ENCODE results near the gene SYT12.
A peak's percentile ranks its signal among the peaks of the same experiment; 100 is the strongest.
"Not testable (repeated sequence)": the region's sequence is repeated elsewhere in the genome, so short reads cannot be mapped to it uniquely, and the experiment has no call there.

SYT12 gene

DNA sequence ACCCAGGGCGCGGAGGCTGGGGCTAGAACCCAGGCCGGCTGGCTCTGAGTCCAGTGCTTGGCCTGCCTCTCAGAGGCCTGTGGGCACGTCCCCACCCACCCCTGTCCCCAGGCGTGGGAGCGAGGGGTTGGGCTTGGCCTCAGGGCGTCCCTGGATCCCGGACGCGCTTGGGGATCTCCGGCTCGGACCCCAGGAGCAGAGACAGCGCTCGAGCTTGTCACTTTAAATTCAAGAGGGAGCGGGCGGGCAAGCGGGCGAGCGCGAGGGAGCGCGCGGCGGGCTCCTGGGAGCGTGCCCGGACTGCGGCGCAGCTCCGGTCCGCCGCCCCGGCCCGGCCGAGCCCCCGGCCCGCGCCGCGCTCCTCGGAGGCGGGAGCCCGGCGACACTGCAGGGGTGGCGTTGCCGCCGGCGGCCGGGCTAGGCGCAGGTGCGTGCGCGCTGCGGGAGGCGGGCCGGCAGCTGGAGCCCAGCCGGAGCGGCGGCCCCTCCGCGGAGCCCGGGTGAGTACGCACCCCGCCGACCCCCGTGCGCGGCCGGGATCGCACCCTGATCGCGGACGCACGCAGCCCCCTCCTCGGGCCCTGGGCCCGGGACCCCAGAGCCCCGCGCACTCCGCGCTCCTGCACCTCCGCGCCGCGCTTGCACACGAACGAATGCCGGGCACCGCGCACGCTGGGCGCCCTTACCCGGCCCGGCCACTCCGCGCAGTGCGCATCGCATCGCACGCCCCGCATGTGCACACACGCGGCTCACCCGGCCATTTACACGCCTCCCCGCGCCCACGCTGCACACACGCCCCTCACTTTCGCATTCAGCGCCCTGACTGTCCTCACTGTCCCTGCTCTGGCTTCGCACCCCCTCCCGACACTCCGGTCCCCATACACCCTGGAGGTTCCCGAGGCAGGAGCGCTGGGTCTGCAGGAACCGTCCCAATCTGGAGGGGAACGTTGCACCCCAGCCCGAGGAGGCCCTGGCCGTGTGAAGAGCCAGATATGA, at the start of gene SYT12:
TSS of gene SYT12 (plus strand) at position 174 of the 996 bp plus-strand sequence. CDS start 7,011 bp downstream, outside the sequence.
- DNase-seq = no peak

DNA sequence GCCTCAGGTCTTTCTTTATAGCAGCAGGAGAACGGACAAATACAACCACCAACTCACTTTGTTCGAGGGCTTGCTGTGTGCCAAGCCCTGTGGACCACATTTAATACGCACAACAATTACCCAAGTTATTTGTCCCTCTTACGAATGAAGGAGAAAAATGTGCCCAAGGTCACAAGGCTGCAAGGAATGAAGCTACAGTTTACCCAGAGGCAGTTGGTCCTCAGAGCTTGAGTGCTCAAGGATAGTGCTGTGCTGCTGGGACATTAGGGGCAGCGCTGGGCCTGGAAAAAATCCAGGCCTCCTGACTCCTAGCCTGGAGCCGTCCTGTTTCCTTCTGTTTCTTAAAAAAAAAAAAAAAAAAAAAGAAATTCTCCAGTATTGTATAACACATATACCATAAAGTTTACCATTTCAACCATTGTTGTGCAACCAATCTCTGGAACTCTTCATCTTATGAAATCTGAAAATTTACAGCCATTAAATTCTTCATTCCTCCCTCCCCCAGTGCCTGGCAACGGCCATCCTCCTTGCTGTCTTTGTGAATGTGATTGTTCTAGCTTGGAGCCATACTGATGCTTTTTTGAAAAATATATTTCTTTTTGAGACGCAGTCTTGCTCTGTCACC, 48.9 kb upstream of the SYT12 start:
- no peak for DNase-seq

GRCh38 chr11:66974724-66975404, 48.1 kb upstream of the SYT12 start, which contains the start of gene C11orf86:
Gene C11orf86 (plus strand): TSS chr11:66975304. CDS start chr11:66975363, 59 bp downstream.
- DNase-seq = no peak

GRCh38 chr11:66975405-66976027, 47.4 kb upstream of the SYT12 start:
- DNase-seq = no peak

GRCh38 chr11:66976028-66976467, 46.9 kb upstream of the SYT12 start:
- DNase-seq = peak; percentile 19

GRCh38 chr11:66976925-66977324, 46.0 kb upstream of the SYT12 start:
- no peak for DNase-seq

DNA sequence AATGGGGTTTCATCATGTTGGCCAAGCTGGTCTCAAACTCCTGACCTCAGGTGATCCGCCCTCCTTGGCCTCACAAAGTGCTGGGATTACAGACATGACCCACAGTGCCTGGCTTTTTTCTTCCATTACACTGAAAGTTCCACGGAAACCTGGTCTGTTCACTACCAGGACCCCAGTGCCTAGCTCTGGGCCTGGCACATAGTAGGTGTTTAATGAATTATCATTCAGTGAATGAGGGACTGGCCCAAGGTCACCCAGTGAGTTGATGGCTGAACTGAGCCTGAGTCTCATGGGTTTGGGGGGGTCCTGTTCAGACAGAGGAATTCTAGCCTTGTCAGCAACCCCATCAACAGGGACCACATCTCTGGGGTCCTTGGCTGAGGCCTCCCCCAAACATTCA, 44.7 kb upstream of the SYT12 start:
- DNase-seq = no peak

DNA sequence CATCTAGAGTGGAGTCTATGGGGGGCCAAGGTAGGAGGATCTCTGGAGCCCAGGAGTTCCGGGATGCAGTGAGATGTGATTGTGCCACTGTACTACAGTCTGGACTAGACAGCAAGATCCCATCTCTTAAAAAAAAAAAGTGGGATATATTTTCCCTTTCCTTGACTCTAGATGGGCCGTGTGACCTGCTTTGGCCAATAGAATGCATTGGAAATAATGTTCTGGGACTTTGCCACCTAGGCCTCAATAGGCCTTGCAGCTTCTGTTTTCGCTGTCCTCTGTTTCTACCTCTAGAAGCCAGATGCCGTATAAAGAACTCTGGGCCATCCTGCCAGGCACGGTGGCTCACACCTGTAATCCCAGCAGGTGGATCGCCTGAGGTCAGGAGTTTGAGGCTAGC, 44.2 kb upstream of the SYT12 start:
- no peak for DNase-seq

DNA sequence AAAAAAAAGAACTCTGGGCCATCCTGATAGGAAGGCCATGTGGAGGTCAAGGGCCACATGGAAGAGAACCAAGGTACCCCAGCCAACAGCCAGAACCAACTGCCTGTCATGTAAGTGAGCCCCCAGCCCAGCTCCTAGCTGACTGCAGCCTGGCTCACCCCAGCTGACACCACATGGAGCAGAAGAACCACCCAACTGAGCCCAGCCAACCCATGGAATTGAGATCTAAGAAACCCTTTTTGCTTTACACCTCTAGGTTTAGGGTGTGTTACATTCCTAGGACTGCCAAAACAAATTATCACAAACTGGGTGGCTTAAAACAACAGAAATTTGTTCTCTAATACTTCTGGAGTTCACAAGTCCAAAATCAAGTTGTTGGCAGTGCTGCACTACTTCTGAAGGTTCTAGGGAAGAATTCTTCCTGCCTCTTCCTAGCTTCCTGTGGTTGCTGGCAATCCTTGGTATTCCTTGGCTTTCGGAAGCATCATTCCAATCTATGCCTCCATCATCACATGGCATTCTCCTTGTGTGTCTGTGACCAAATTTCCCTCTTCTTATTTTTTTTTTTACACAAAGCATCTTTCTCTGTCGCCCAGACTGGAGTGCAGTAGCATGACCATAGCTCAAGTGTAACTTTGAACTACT, 43.5 kb upstream of the SYT12 start:
- DNase-seq = no peak

DNA sequence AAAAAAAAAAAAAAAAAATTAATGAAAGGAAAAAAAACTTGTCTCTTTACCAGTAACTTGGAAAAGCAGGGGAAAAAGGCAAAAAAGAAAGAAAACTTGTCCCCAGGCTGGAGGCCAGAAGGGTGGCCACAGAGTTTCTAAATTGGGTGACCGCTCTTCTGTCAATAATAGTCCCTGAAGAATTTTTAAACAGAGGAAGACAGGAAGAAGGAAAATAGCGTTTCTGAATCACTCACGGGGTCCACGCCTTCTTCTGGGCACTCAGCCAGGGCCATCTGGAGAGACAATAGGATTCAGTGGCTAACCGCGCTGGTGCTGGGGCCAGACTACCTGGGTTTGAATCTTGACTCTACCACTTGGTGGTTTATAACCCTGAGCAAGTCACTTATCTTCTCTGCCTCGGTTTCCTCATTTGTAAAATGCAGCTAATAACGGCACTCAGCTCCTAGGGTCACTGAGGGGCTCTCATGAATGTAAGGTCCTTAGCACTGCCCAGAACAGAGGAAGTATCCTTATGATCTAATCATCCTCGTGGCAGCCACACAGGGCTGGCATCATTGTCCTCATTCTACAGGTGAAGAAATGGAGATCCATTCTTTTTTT, 40.9 kb upstream of the SYT12 start:
- DNase-seq = no peak

DNA sequence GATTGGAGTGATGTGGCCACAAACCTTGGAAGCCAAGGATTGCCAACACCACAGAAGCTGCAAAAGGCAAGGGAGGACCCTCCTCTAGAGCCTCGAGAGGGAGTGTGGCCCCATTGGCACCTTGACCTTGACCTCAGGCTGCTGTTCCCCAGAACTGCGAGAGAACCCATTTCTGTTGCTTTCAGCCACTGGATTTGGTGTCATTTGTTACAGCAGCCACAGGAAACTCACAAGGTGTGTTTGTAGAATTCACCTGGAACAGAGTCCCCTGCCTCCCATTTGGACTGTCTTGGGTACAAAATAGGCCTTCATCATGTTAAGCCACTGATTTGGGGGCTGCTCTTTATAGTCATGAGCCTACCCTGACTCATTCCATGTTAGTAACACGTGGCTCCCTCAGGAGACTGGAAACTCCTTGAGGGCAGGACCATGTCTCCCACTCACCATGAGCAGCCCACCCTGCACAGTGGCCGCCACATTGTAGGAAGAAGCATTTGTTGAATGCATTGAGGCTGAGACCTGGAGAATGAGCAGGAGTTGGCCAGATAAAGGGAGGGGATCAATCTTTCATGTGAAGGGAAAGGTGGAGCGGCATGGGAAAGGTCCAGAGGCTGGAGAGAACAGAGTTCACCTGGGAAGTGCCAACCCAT, 39.5 kb upstream of the SYT12 start:
- no peak for DNase-seq

DNA sequence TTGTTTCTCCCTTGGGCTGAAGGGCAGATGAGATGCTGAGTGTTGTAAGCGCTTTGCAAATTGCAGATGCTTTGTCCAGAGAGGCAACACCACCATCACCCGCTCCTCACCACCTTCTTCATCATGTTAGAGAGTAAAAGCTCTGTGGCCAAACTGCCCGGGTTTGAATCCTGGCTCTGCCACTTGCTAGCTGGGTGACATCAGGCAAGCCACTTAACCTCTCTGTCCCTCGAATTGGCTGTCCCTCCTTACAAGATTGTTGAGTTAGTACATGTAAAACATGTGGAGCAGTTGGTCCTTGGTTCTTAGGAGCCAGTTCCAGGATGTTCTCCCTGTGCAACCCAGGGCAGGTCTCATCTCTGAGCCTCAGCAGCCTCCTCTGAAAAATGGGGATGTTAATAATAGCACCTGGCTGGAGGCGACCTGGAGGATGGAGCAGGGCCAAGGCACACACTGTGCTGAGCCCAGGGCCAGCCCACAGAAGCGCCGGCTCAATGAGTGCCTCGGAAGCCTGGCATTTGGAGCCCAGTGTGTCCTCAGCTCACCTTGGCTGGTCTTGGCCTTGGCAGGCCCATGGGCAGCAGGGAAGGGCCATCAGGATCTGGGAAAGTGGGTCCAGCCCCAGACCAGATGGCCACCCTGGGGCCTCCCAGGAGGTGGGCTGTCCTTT, 37.3 kb upstream of the SYT12 start:
- DNase-seq = no peak

DNA sequence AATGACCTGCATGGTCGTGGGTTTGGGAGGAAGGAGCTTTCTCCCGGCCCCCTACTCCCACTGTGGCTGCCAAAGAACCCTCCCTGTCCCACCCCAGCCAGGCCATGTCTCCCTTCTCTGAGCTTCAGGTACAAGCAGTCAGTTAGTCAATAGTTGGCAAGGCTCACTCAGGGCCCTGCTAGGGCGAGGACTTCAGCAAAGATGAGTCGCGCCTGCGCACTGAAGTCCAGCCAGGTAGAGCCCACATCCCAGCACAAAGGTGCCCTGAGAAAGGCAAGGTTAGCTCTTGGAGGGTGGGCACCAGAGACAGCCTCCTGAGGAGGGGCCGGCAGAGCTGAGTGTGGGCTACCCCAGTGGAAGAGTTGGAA, 36.8 kb upstream of the SYT12 start:
- DNase-seq = no peak

- no peak for DNase-seq
These were observed 35.7 kb upstream of the SYT12 start for GRCh38 chr11:66987158-66987620.

- no peak for DNase-seq
These were observed 34.9 kb upstream of the SYT12 start for GRCh38 chr11:66987924-66988637.

DNA sequence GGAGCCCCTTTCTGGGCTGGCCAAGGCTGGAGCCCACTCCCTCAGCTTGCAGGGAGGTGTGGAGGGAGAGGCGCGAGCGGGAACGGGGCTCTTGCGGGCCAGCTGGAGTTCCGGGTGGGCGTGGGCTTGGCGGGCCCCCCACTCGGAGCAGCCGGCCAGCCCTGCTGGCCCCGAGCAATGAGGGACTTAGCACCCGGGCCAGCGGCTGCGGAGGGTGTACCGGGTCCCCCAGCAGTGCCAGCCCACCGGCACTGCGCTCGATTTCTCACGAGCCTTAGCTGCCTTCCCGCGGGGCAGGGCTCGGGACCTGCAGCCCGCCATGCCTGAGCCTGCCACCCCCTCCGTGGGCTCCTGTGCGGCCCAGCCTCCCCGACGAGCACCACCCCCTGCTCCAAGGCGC, 34.2 kb upstream of the SYT12 start:
- DNase-seq = not testable (repeated sequence)

DNA sequence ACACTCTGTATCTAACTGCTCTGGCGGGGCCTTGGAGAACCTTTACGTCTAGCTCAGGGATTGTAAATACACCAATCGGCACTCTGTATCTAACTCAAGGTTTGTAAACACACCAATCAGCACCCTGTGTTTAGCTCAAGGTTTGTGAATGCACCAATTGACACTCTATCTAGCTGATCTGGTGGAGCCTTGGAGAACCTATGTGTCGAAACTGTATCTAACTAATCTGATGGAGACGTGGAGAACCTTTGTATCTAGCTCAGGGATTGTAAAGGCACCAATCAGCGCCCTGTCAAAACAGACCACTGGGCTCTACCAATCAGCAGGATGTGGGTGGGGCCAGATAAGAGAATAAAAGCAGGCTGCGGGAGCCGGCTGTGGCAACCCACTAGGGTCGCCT, 33.6 kb upstream of the SYT12 start:
- DNase-seq = not testable (repeated sequence)

DNA sequence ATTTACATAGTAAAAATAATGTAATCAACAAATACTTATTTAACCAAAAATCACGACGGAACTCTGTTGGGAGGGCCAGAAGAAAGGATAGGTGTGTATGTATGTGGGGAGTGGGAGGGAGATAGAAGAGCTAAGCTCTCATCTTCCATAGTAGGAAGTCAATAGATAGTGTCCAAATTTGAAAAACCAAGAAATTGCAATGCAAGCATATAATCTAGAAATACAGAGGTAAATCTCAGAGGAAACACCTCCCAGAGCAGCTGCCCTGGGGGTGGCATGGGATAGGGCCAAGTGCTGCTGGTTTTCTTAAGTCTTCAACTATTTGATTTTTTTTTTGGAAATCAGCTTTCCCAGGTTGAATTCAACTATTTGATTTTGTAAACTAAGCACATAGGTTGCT, 30.9 kb upstream of the SYT12 start:
- no peak for DNase-seq

- DNase-seq = no peak
These were observed 26.2 kb upstream of the SYT12 start for GRCh38 chr11:66996609-66997273.

Data from activated T-cell treated with anti-CD3 and anti-CD28 coated beads for 4 hours (primary cell).